DMS114 treated with DMSO at 0.1 percent for 48 hours (cell line): ENCODE data around the gene SCN4B.
"Not testable (repeated sequence)": the region's sequence is repeated elsewhere in the genome, so short reads cannot be mapped to it uniquely, and the experiment has no call there.

Experiments used
- DNase-seq: peaks from one replicate; lab custom pipeline; 2025; ENCODE audit not compliant: unreplicated experiment; lab: John Stamatoyannopoulos, UW

Gene SCN4B

GRCh38 chr11:118152552-118153471, at the start of gene SCN4B:
Gene SCN4B (minus strand): TSS chr11:118152823. CDS start chr11:118152673, 150 bp downstream.
- DNase-seq = peak; percentile 38

GRCh38 chr11:118201966-118202365, 49.3 kb upstream of the SCN4B start:
- DNase-seq = no peak

GRCh38 chr11:118200901-118201680, 48.5 kb upstream of the SCN4B start:
- DNase-seq = no peak

- no peak for DNase-seq
These were observed 47.9 kb upstream of the SCN4B start for GRCh38 chr11:118200497-118200896.

- DNase-seq = no peak
These were observed 46.5 kb upstream of the SCN4B start for GRCh38 chr11:118199135-118199534.

- no peak for DNase-seq
These were observed 45.7 kb upstream of the SCN4B start for GRCh38 chr11:118198370-118198769.

GRCh38 chr11:118194835-118195627, 42.4 kb upstream of the SCN4B start:
- DNase-seq = no peak

- DNase-seq = no peak
These were observed 41.4 kb upstream of the SCN4B start for GRCh38 chr11:118193910-118194566.

GRCh38 chr11:118192817-118193216, 40.2 kb upstream of the SCN4B start:
- not testable (repeated sequence) for DNase-seq

- DNase-seq = not testable (repeated sequence)
These were observed 38.4 kb upstream of the SCN4B start for GRCh38 chr11:118190942-118191506.

- DNase-seq = no peak
These were observed 33.9 kb upstream of the SCN4B start for GRCh38 chr11:118186346-118187107.

- no peak for DNase-seq
These were observed 32.4 kb upstream of the SCN4B start for GRCh38 chr11:118184784-118185579.

- not testable (repeated sequence) for DNase-seq
These were observed 31.1 kb upstream of the SCN4B start for GRCh38 chr11:118183691-118184090.

- no peak for DNase-seq
These were observed 27.7 kb upstream of the SCN4B start for GRCh38 chr11:118180300-118180703.

- DNase-seq = no peak
These were observed 24.1 kb upstream of the SCN4B start for GRCh38 chr11:118176778-118177134.

GRCh38 chr11:118175993-118176777, 23.6 kb upstream of the SCN4B start, which contains the start of gene SCN2B:
Gene SCN2B (minus strand): TSS chr11:118176639. CDS start chr11:118176431, 208 bp downstream.
- no peak for DNase-seq

- DNase-seq = no peak
These were observed 22.7 kb upstream of the SCN4B start for GRCh38 chr11:118175031-118175992.
